Fibroblast of villous mesenchyme (primary cell): ENCODE data around the gene TMEM270. TPM values are rescaled to one million over a fixed set of nuclear protein-coding genes. Genes with fewer than 3 reads are reported as not detected.
"Not testable (repeated sequence)": the region's sequence is repeated elsewhere in the genome, so short reads cannot be mapped to it uniquely, and the experiment has no call there.

Experiments
- DNase-seq: peaks from one replicate; pipeline ENCODE4 v3.0.0-alpha.2; 2010; ENCODE audit warnings: low read depth
- H3K4me3 ChIP-seq: 2 replicates; pipeline ENCODE4 v1.5.1; 2011; ENCODE audit warnings: low read depth, mild to moderate bottlenecking, low read length
- total RNA-seq: library from RNA; depleted of rRNA; stranded (reverse); fragments of >200 nt; gene quantifications from 2 replicates; pipeline ENCODE4 v1.2.3, GENCODE V29; 2012
- TF ChIP-seq, protein P1 (sequence below): IDR thresholded peaks from 2 replicates; pipeline ENCODE4 v1.5.1; 2012; ENCODE audit warnings: low read depth, mild to moderate bottlenecking, low read length; ENCODE audit not compliant: insufficient read depth

TMEM270 gene
- total RNA-seq, 1 donor: not detected

GRCh38 chr7:73832806-73833205 lies 28.2 kb upstream of the TMEM270 start:
- H3K4me3 ChIP-seq: no peak overlapping the region
- DNase-seq: no peak
- TF ChIP-seq, protein P1, sequence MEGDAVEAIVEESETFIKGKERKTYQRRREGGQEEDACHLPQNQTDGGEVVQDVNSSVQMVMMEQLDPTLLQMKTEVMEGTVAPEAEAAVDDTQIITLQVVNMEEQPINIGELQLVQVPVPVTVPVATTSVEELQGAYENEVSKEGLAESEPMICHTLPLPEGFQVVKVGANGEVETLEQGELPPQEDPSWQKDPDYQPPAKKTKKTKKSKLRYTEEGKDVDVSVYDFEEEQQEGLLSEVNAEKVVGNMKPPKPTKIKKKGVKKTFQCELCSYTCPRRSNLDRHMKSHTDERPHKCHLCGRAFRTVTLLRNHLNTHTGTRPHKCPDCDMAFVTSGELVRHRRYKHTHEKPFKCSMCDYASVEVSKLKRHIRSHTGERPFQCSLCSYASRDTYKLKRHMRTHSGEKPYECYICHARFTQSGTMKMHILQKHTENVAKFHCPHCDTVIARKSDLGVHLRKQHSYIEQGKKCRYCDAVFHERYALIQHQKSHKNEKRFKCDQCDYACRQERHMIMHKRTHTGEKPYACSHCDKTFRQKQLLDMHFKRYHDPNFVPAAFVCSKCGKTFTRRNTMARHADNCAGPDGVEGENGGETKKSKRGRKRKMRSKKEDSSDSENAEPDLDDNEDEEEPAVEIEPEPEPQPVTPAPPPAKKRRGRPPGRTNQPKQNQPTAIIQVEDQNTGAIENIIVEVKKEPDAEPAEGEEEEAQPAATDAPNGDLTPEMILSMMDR: no peak

- H3K4me3 ChIP-seq: no peak overlapping the region
- no peak for DNase-seq
- TF ChIP-seq, protein P1: no peak
These were observed 27.6 kb upstream of the TMEM270 start for GRCh38 chr7:73833251-73833919.

GRCh38 chr7:73834626-73835191 lies 26.2 kb upstream of the TMEM270 start:
- TF ChIP-seq, protein P1: no peak
- no peak overlapping the region for H3K4me3 ChIP-seq
- DNase-seq: no peak

GRCh38 chr7:73837167-73837566 lies 23.8 kb upstream of the TMEM270 start:
- DNase-seq, H3K4me3 ChIP-seq: not testable (repeated sequence)

DNA sequence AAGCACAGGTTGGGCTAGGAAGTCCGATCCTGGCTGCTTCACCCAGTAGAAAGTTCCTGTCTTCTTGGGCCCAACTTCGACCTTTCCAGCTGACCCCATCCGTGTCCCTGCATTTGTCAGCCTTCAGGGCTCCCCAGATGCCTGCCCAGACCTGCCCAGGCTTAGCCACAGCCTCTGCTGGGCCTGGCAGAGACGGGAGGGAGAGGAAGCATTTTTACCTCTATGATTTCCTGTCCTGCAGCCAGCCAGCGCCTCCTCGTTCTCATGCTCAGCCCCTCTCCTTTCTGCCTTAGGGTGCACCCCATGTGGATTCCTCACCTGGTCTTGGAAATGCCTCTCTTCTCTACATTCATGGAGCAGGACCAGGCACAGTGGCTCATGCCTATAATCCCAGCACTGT lies 22.3 kb upstream of the TMEM270 start:
- H3K4me3 ChIP-seq: no peak overlapping the region
- TF ChIP-seq, protein P1: no peak
- no peak for DNase-seq

DNA sequence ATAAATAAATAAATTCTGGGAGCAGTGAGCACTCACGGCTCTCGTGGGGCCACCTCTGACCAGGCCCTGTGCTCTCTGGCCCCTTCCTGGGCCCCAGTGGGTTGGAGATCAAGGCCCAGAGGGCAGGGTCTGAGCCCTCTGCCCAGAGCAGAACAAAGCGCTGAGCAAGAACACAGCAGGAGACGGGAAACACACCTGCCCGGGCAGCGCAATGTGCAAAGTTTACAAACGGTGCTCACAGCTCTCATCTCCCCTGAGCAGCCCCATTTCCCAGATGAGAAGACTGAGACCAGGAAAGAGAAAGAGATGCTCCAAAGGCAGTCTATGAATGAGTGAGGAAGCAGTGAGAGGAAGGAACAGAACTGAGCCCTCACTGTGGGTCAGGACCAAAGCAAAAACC lies 21.7 kb upstream of the TMEM270 start:
- DNase-seq: no peak
- no peak overlapping the region for H3K4me3 ChIP-seq
- TF ChIP-seq, protein P1: no peak

DNA sequence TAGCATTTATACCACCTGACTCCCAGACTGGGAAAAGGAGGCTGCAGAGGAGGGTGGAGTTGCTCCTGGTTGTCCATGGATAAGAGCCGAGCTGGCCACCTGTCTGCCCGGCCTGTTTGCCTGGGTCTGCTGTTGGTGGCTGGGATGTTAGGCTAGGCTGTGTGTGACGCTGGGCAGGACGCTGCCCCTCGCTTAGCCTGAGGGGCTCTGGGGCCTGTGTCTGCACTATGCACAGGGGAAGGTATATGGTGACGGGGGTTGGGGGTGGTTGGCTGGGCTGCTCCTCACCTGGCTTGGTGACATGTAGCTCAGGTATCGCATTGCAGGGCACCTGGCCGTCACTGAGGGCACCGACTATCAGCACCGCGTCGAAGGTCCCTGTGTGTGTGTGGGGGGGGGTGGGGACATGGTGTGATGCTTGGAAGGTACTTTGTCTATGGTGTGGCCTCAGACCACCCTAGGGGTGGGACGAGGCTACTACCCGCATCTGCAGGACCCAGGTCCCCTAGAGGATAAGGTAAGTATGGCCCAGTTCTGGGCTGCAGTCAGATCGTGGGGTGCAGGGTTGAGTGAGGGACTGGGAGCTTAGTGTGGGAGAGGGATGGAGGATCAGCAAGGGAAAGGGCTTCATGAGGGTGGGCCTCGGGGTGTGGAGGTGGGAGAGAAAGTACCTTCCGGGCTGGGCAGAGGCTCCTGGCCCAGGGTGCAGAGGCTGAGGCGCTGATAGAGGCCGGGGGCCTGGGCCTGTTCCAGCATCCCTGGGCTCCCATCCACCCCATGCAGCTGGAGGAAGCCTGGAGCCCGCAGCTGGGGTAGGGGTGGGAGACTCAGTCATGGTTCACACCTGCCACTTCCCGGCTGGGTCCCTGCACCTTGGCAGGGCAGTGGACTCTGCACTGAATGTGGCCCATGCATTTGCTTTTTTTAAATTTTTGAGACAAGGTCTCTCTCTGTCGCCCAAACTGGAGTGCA lies 20.9 kb upstream of the TMEM270 start:
- H3K4me3 ChIP-seq: no peak overlapping the region
- TF ChIP-seq, protein P1: no peak
- DNase-seq: no peak
